DOHH2 (cell line): ENCODE results near the gene VSIG10L.

Experiments used
- EZH2phosphoT487 ChIP-seq: fragments of 200-600 bp; sonication (generic); IDR thresholded peaks from 2 replicates; pipeline ENCODE4 v1.6.1; 2017; ENCODE audit warnings: borderline replicate concordance, mild to moderate bottlenecking, antibody characterized with exemption, low read length, moderate library complexity, mixed read lengths
- TF ChIP-seq, protein P1 (sequence below): fragments of 200-600 bp; sonication (generic); IDR thresholded peaks from one replicate; pipeline ENCODE4 v1.5.1; 2014; ENCODE audit warnings: antibody characterized with exemption, mild to moderate bottlenecking, low read depth, low read length; ENCODE audit not compliant: poor library complexity, severe bottlenecking

DNA sequence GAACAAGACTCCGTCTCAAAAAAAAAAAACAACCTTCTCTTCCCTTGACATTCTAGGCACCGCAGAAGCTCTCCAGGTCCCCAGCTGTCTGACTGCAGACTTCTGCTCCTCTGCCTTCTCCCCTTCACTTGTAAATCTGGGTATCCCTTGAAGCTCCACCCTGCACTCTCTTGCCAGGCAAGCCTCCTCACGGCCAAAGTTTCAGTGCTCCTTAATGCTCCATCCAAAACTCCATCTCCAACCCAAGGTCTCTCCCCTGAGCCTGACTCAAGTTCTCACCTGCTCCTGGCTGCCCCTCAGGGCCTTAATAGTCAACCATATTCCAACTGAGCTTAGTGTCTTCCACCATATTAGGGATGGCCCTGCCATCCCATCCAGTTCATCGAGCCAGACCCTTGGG lies 28.3 kb upstream of the VSIG10L start:
- TF ChIP-seq, protein P1, sequence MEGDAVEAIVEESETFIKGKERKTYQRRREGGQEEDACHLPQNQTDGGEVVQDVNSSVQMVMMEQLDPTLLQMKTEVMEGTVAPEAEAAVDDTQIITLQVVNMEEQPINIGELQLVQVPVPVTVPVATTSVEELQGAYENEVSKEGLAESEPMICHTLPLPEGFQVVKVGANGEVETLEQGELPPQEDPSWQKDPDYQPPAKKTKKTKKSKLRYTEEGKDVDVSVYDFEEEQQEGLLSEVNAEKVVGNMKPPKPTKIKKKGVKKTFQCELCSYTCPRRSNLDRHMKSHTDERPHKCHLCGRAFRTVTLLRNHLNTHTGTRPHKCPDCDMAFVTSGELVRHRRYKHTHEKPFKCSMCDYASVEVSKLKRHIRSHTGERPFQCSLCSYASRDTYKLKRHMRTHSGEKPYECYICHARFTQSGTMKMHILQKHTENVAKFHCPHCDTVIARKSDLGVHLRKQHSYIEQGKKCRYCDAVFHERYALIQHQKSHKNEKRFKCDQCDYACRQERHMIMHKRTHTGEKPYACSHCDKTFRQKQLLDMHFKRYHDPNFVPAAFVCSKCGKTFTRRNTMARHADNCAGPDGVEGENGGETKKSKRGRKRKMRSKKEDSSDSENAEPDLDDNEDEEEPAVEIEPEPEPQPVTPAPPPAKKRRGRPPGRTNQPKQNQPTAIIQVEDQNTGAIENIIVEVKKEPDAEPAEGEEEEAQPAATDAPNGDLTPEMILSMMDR = no peak
- TF ChIP-seq EZH2phosphoT487 = no peak
